ENCODE measurements around the gene NUP153. TPM values are rescaled to one million over a fixed set of nuclear protein-coding genes. Genes with fewer than 3 reads are reported as not detected.
"Not testable (repeated sequence)": the region's sequence is repeated elsewhere in the genome, so short reads cannot be mapped to it uniquely, and the experiment has no call there.

Gene NUP153
- total and polyA plus RNA-seq, 8 donors, result 28.2 to 53.1 (median 45.6) TPM

- TF ChIP-seq CTCF (IDR thresholded peaks at IDR 0.05), result no peak
- no peaks in the 10 kb centered on the region for H3K27me3 ChIP-seq
- H3K4me3 ChIP-seq, result no peak overlapping the region
- intact Hi-C loops (cut with DNase I), result no loop called here
- H3K9me3 ChIP-seq, result no peaks in the 10 kb centered on the region
- no peak for DNase-seq
- peaks cover 0 to 7% of the 10 kb centered on the region in 2 donors for H3K4me1 ChIP-seq
- no peak for ATAC-seq
- H3K27ac ChIP-seq, result no peak overlapping the region
- no peaks in the 10 kb centered on the region for H3K36me3 ChIP-seq
Observed at GRCh38 chr6:17593246-17593645, 113.5 kb downstream of the NUP153 start.

GRCh38 chr6:17591287-17591686 lies 115.4 kb downstream of the NUP153 start:
- no peaks in the 10 kb centered on the region for H3K9me3 ChIP-seq
- no peak for ATAC-seq
- peak overlapping the region in 1 of 2 donors; percentile 84 for H3K27ac ChIP-seq
- no peaks in the 10 kb centered on the region for H3K27me3 ChIP-seq
- no peaks in the 10 kb centered on the region for H3K36me3 ChIP-seq
- peaks cover 0 to 8% of the 10 kb centered on the region in 2 donors for H3K4me1 ChIP-seq
- no peak for DNase-seq
- intact Hi-C loops (cut with DNase I), result no loop called here
- TF ChIP-seq CTCF (IDR thresholded peaks at IDR 0.05), result no peak
- H3K4me3 ChIP-seq, result no peak overlapping the region

GRCh38 chr6:17589406-17590096 lies 117.2 kb downstream of the NUP153 start:
- Histone ChIP-seq H3K4me1 (peaks cover 0 to 17% of the 10 kb centered on the region in 2 donors), H3K9me3 (no peaks in the 10 kb centered on the region), H3K36me3 (no peaks in the 10 kb centered on the region), H3K27ac (peak overlapping the region in 1 of 2 donors; percentile 23), H3K4me3 (no peak overlapping the region), H3K27me3 (no peaks in the 10 kb centered on the region)
- no peak for TF ChIP-seq CTCF (IDR thresholded peaks at IDR 0.05)
- intact Hi-C loops (cut with DNase I), result no loop called here
- DNase-seq (peak in 2 of 4 donors; percentile 40 to 51), ATAC-seq (peak; percentile 87)

- TF ChIP-seq CTCF (IDR thresholded peaks at IDR 0.05), result no peak
- H3K27me3 ChIP-seq, result no peaks in the 10 kb centered on the region
- ATAC-seq, result no peak
- intact Hi-C loops (cut with DNase I), result no loop called here
- H3K27ac ChIP-seq, result no peak overlapping the region
- no peak overlapping the region for H3K4me3 ChIP-seq
- no peak for DNase-seq
- peaks cover 2 to 27% of the 10 kb centered on the region in 2 donors for H3K4me1 ChIP-seq
- no peaks in the 10 kb centered on the region for H3K36me3 ChIP-seq
- no peaks in the 10 kb centered on the region for H3K9me3 ChIP-seq
Observed at GRCh38 chr6:17588011-17588410, 118.7 kb downstream of the NUP153 start.

- peaks cover 2 to 21% of the 10 kb centered on the region in 2 donors for H3K4me1 ChIP-seq
- H3K4me3 ChIP-seq; ATAC-seq; H3K36me3 ChIP-seq; H3K27me3 ChIP-seq; DNase-seq; intact Hi-C loops (cut with DNase I); H3K9me3 ChIP-seq; H3K27ac ChIP-seq: not testable (repeated sequence)
Observed at GRCh38 chr6:17586623-17587022, 120.1 kb downstream of the NUP153 start.

Measured in left lung (tissue), 10 donors.